OCI-LY1 (cell line): ENCODE measurements around the gene FNDC11.

Experiments
- H2AFZ ChIP-seq: fragments of 200-600 bp; sonication (generic), shearing (Covaris generic); 2 replicates; pipeline ENCODE4 v1.6.0; 2014; ENCODE audit warnings: antibody characterized with exemption, mild to moderate bottlenecking, low read length
- H3F3A ChIP-seq: fragments of 200-600 bp; sonication (generic), shearing (Covaris generic); 2 replicates; pipeline ENCODE4 v1.6.0; 2014; ENCODE audit warnings: mild to moderate bottlenecking, antibody characterized with exemption, low read length, moderate library complexity; ENCODE audit not compliant: insufficient read depth
- H3K27ac ChIP-seq: fragments of 200-600 bp; sonication (generic); 2 replicates; pipeline ENCODE4 v1.5.1; 2014; ENCODE audit warnings: low read length, mixed run types, mild to moderate bottlenecking, low read depth; ENCODE audit not compliant: poor library complexity, severe bottlenecking
- H3K27me3 ChIP-seq: fragments of 200-600 bp; sonication (generic); 2 replicates; pipeline ENCODE4 v1.6.0; 2014; ENCODE audit warnings: antibody characterized with exemption, mild to moderate bottlenecking, low read length, moderate library complexity; ENCODE audit not compliant: insufficient read depth
- H3K36me3 ChIP-seq: fragments of 200-600 bp; sonication (generic); 2 replicates; pipeline ENCODE4 v1.6.1; 2014; ENCODE audit warnings: mild to moderate bottlenecking, antibody characterized with exemption, low read length, moderate library complexity, mixed read lengths; ENCODE audit not compliant: insufficient read depth
- H3K4me1 ChIP-seq: fragments of 200-600 bp; sonication (generic); 2 replicates; pipeline ENCODE4 v1.5.1; 2014; ENCODE audit warnings: mild to moderate bottlenecking, low read length, moderate library complexity; ENCODE audit not compliant: insufficient read depth, severe bottlenecking
- H3K4me2 ChIP-seq: fragments of 200-600 bp; sonication (generic), shearing (Covaris generic); 2 replicates; pipeline ENCODE4 v1.6.1; 2014; ENCODE audit warnings: low read length
- H3K4me3 ChIP-seq: fragments of 200-600 bp; sonication (generic); 2 replicates; pipeline ENCODE4 v1.5.1; 2014; ENCODE audit warnings: low read length, low read depth, mild to moderate bottlenecking, mixed read lengths; ENCODE audit not compliant: poor library complexity, severe bottlenecking
- H3K79me2 ChIP-seq: fragments of 200-600 bp; shearing (Covaris generic); 2 replicates; pipeline ENCODE4 v1.6.1; 2016; ENCODE audit warnings: mixed run types, low read length, mixed read lengths; ENCODE audit not compliant: insufficient read depth
- H3K9ac ChIP-seq: fragments of 200-600 bp; sonication (generic), shearing (Covaris generic); 2 replicates; pipeline ENCODE4 v1.6.1; 2014; ENCODE audit warnings: mild to moderate bottlenecking, low read length, mixed read lengths
- H3K9me2 ChIP-seq: fragments of 200-600 bp; sonication (generic), shearing (Covaris generic); 2 replicates; pipeline ENCODE4 v1.6.1; 2014; ENCODE audit warnings: low read depth, mild to moderate bottlenecking, low read length, mixed read lengths
- H3K9me3 ChIP-seq: fragments of 200-600 bp; shearing (Covaris generic); 2 replicates; pipeline ENCODE4 v1.6.1; 2014; ENCODE audit warnings: low read length, mixed read lengths
- H4K20me1 ChIP-seq: fragments of 200-600 bp; sonication (generic), shearing (Covaris generic); 2 replicates; pipeline ENCODE4 v1.6.0; 2016; ENCODE audit warnings: mild to moderate bottlenecking, low read length; ENCODE audit not compliant: insufficient read depth
- EZH2 ChIP-seq: fragments of 200-600 bp; sonication (generic), shearing (Covaris generic); IDR thresholded peaks from 2 replicates; pipeline ENCODE4 v1.8.0; 2017; ENCODE audit warnings: borderline replicate concordance, mixed run types, mild to moderate bottlenecking, antibody characterized with exemption, low read length, moderate library complexity, mixed read lengths
- TF ChIP-seq, protein P1 (sequence below): fragments of 200-600 bp; sonication (generic), shearing (Covaris generic); IDR thresholded peaks from 2 replicates; pipeline ENCODE4 v1.5.1; 2017; ENCODE audit warnings: mild to moderate bottlenecking, antibody characterized with exemption, low read length, moderate library complexity, mixed read lengths

The FNDC11 gene

DNA sequence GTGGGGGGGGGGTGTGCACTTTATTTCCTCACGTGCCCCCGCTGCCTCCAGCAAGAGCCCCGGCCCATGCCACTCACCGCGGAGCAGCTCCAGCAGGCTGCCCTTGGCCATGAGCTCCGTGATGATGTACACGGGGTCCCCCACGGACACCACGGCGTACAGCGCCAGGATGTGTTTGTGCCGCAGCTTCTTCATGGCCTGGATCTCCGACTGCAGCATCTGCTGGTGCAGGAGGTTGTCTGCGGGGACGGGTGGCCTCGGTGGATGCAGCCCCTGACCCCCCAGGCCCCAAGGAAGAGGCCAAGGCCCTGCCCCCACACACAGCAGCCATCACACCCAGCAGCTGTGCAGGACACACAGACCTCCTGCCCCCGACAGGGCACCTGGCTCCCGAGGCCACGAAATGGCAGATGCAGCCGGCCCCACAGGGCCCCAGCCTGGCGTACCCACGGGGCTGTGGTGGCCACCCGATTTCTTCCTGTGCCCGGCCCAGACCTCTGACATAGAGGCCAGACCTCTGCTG lies 21.4 kb upstream of the FNDC11 start:
- Histone ChIP-seq H3K9me3 (no peaks in the 10 kb centered on the region), H3K4me1 (peaks cover 11% of the 10 kb centered on the region), H3F3A (no peaks in the 10 kb centered on the region), H3K9ac (no peak overlapping the region), H3K4me2 (no peak overlapping the region), H2AFZ (no peak overlapping the region), H3K9me2 (no peaks in the 10 kb centered on the region), H3K27ac (no peak overlapping the region), H3K36me3 (no peaks in the 10 kb centered on the region), H3K4me3 (no peak overlapping the region), H3K27me3 (peaks cover 12% of the 10 kb centered on the region; the same call in 1 of the 2 replicates), H3K79me2 (no peaks in the 10 kb centered on the region), H4K20me1 (no peaks in the 10 kb centered on the region)
- no peak for TF ChIP-seq EZH2
- TF ChIP-seq, protein P1, sequence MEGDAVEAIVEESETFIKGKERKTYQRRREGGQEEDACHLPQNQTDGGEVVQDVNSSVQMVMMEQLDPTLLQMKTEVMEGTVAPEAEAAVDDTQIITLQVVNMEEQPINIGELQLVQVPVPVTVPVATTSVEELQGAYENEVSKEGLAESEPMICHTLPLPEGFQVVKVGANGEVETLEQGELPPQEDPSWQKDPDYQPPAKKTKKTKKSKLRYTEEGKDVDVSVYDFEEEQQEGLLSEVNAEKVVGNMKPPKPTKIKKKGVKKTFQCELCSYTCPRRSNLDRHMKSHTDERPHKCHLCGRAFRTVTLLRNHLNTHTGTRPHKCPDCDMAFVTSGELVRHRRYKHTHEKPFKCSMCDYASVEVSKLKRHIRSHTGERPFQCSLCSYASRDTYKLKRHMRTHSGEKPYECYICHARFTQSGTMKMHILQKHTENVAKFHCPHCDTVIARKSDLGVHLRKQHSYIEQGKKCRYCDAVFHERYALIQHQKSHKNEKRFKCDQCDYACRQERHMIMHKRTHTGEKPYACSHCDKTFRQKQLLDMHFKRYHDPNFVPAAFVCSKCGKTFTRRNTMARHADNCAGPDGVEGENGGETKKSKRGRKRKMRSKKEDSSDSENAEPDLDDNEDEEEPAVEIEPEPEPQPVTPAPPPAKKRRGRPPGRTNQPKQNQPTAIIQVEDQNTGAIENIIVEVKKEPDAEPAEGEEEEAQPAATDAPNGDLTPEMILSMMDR, result no peak

DNA sequence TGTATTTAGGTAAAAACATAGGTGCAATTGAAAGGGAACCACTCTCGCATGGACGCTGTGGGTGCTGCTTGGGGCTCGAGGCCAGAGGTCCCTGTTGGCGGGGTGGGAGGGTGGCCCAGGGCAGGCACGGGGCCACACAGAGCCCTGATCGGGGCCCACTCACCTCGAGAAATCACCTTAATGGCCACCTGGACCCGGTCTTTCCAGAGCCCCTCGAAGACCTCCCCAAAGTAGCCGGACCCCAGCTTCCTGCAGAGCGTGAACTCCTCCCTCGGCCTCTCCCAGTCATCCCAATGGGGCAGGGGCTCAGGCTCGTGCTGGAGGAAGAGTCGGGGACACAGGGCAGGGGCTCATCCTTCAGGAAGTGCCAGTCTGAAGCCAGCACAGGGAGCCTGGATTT lies 20.6 kb upstream of the FNDC11 start:
- Histone ChIP-seq H3K4me1 (peaks cover 17% of the 10 kb centered on the region), H3K9me3 (no peaks in the 10 kb centered on the region), H4K20me1 (no peaks in the 10 kb centered on the region), H3K4me3 (no peak overlapping the region), H3K79me2 (no peaks in the 10 kb centered on the region), H3K27ac (no peak overlapping the region), H3K4me2 (no peak overlapping the region), H3K27me3 (peaks cover 12% of the 10 kb centered on the region; the same call in 1 of the 2 replicates), H3F3A (no peaks in the 10 kb centered on the region), H2AFZ (no peak overlapping the region), H3K9me2 (no peaks in the 10 kb centered on the region), H3K36me3 (no peaks in the 10 kb centered on the region), H3K9ac (no peak overlapping the region)
- TF ChIP-seq, protein P1, result no peak
- TF ChIP-seq EZH2, result no peak

DNA sequence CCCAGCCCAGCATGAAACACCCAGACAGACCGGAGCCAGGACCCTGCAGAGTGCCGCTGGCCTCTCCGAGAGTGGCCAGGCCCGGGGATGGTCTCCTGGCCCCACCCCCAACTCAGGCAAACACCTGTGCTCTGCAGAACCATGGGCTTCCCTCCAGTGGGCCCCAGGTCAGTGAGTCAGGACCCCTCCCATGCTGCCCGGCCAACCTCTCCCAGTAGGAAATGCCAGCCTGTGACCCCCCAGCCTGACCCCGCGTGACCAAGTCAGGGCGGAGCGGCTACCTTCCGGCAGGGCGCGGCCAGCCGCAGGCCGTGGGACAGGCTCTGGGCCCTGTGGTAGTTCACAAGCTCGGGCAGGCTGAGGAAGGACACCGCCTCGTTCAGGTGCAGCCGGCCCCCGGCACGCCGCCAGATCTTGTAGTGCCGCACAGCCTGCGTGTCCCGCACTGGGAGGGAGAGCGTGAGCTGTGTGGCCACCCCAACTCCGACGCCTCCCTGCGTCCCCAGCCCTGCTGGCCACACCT lies 20.0 kb upstream of the FNDC11 start:
- Histone ChIP-seq H3K4me1 (peaks cover 17% of the 10 kb centered on the region), H3K9me2 (no peaks in the 10 kb centered on the region), H4K20me1 (no peaks in the 10 kb centered on the region), H3K4me3 (no peak overlapping the region), H3K36me3 (no peaks in the 10 kb centered on the region), H3K27ac (no peak overlapping the region), H3F3A (no peaks in the 10 kb centered on the region), H3K9me3 (no peaks in the 10 kb centered on the region), H3K79me2 (no peaks in the 10 kb centered on the region), H3K4me2 (no peak overlapping the region), H3K27me3 (peaks cover 12% of the 10 kb centered on the region; the same call in 1 of the 2 replicates), H2AFZ (no peak overlapping the region), H3K9ac (no peak overlapping the region)
- TF ChIP-seq EZH2, result no peak
- TF ChIP-seq, protein P1, result no peak
